Breast epithelium (tissue), 3 donors: Measurements from ENCODE around the gene PABPC1L.

Experiments
- POLR2A ChIP-seq: fragments of 450-650 bp; IDR thresholded peaks from one replicate; pipeline ENCODE4 v1.6.1; 2016; ENCODE audit warnings: antibody characterized with exemption, mild to moderate bottlenecking, moderate library complexity
- POLR2AphosphoS5 ChIP-seq, 3 donors: sonication (generic); formaldehyde crosslinking; IDR thresholded peaks; one replicate each; pipeline ENCODE4 v1.6.1; 2017; ENCODE audit warnings: antibody characterized with exemption in 3 of 3

DNA sequence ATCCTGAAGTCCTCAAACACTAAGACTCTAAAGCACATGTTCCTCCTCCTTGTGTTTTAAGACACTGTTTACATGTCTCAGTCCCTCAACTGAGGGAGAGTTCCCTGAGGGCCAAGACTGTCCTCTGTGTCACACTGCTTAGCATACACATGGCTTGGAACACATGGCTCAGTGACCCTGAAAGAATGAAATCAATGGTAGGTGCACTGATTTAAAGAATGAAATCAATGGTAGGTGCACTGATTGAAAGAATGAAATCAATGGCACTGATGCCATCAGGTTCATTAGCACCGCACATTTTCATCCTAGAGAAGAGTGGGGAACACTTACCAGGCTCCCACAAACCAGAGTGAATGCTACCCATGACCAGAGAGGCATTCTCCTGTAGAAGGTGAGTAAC is 40.5 kb downstream of the PABPC1L start:
- TF ChIP-seq POLR2A (no peak), POLR2AphosphoS5 (IDR thresholded peaks at IDR 0.05) (no peak)
